HG03439 (cell line): Measurements from ENCODE around the gene SYDE1.

Experiments used
- ATAC-seq: cut with Tn5 transposase; IDR thresholded peaks from one replicate; pipeline ENCODE4 v1.9.1; 2021; ENCODE audit warnings: mild to moderate bottlenecking, moderate library complexity; ENCODE audit not compliant: unreplicated experiment

The SYDE1 gene

GRCh38 chr19:15123900-15124299 is 16.7 kb downstream of the SYDE1 start:
- no peak for ATAC-seq

GRCh38 chr19:15124572-15125231 is 17.5 kb downstream of the SYDE1 start:
- ATAC-seq: no peak

DNA sequence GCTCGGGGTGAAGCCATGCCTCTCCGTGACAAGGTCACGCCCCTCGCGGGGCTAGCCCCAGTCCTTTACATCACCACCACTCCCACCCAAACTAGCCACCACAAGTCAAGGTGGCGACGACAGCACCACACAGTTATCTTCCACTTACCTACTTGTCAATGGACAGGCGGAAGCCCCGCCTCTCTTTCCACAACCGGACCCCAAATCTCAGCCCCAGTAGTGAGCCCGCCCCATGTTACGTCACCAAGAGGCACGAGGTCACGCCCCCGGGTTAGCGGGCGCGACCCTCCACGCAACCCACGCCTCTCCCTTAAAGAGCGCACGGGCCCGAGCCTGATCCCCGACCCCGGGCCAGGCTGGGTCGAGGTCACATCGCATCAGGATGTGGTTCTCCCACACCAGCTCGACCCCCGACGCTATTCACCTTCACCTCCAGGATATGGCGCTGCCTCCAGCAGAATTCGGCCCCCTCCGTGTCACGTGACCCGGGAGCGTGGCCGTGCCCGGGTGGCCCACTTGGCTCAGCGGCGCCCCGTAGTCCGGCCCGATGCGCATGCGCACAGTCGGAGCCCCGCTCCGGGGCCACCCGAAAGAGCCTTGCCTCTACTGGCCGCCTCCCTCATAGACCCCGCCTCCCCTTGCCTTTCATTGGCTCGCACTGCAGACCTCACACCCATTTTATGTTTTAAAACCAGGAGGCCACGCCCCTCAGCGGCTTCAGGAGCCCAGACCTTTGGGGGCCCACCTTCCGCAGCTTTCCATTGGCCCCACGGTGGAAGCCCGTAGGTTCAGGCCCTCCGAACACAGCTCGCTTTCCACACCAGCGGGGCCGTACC is 18.2 kb downstream of the SYDE1 start:
- peak; percentile 88 for ATAC-seq

DNA sequence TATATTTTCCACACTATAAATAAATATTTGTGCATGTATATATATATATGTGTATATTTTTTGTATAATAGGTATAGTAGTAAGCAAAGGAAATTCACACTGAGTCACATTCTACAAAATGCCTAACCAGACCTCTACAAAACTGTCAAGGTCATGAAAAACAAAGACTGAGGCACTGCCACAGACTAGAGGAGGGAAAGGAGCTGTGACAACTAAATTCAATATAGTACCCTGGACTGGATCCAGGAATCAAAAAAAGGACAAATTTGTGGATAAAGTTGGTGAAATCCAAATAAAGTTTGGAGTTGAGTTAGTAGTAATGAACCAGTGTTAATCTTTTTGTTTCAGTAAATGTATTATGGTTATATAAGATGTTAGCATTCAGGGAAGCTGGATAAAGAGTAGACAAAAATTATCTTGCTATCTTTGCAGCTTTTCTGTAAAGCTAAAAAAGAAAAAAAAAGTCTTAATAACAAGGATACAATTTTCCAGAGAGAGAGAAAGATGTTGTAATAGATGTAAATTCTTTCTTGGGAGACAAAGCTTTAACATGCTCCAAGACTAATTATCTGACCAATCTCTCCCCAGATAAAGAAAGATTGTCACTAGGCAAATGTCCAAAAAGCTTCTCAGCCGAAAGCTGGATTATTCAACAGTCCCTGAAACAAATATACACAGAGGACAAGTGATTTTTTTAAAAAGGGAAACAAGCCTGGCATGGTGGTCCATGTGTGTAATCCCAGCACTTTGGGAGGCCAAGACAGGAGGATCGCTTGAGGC is 19.1 kb downstream of the SYDE1 start:
- no peak for ATAC-seq

DNA sequence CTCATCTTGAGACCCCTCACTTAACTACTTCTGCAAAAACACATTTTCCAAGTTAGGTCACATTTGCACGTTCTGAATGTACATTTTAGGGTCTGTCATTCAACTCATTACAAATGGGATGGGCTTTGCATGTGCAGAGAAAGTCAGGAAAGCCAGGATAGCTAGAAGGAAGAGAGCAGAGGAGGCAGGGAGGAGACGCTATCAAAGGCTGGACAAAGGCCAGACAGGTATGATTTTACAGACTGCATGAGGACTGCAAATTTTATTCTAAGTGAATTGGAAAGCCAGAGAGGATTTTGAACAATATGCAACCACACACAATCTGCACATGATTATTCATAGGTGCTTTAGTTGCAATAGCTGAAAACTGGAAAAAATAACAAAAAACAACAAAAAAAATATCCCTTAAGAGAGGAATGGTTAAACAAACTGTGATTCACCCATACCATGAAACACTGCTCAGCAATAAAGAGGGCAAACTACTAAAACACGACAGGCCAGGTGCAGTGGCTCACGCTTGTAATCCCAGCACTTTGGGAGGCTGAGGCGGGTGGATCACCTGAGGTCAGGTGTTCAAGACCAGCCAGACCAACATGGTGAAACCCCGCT is 21.1 kb downstream of the SYDE1 start:
- no peak for ATAC-seq

DNA sequence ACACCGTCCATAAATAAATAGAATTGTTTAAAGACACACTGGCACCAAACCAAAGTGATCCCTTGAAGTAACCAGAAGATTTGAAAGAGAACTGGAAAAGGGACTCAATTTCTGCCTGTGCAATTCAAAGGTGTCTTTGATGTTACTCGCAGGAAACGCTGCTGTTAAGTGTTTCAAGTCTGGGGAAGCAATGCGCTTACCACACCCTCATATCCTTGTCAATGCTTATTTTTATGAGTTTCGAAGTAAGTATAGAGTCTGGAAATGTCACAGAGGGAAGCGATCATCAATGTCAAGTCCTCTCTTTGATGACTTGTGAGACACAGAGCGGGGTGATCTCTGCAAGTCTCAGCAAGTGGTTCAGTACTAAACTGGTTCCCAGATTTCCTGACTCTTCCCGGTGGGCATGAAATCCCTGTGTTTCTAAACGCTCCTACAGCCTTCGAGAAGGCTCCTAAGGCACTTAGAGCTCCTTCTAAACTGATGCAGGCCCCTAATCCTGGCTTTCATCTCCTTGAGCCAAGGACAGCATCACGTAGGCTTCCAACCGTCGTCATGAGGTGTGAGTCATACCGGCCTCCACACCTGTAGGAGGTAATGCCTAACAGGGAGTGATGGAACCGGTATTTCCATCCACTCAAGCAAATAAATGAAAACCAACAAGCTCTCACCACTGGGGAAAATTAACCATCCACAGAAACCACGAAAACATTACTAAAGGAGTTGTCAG is 22.8 kb downstream of the SYDE1 start:
- no peak for ATAC-seq

DNA sequence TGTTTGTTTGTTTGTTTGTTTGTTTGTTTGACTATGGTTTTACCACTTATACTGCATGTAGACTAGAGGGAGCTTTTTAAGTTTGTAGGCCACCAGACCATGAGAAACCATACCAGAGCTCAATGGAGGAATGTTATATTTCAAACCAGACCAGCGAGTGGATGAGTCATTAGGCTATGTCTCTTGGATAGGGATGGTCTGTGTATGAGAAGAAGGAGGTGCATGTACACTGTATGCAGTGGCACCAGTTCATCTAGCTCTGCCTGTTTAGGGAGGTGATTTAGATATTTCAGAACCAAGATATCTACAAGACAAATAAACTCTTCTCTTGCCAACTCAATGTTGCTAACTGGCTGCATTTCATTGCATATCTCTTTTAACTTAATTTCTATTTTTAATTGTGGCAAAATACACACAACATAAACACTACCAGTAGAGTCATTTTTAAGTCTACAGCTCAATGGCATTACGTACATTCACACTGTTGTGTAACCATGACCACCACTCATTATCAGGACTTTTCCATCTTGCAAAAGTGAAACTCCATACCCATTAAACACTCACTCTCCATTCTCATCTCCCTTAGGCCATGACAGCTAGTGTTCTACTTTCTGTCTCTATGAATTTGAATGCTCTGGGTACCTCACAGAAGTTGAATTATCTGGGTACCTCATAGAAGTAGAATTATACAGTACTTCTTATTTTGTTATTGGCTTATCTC is 29.2 kb downstream of the SYDE1 start:
- no peak for ATAC-seq

GRCh38 chr19:15137777-15138176 is 30.6 kb downstream of the SYDE1 start:
- ATAC-seq: no peak

GRCh38 chr19:15138427-15138826 is 31.2 kb downstream of the SYDE1 start:
- ATAC-seq: no peak

DNA sequence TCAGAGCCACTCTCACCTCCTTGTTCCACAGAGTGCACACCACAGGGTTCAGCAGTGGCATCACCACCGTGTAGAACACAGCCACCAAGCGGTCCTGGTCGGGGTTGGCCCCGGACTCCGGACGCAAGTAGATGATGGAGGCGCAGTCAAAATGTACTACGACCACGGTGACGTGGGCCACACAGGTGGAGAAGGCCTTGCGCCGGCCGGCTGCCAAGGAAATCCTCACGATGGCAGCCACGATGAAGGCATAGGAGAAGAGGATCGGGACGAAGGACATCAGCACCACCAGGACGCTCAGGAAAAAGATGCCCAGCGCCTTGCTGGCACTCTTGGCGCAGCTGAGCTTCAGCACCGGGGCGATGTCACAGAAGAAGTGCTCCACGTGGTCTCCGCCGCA is 33.9 kb downstream of the SYDE1 start:
- no peak for ATAC-seq

DNA sequence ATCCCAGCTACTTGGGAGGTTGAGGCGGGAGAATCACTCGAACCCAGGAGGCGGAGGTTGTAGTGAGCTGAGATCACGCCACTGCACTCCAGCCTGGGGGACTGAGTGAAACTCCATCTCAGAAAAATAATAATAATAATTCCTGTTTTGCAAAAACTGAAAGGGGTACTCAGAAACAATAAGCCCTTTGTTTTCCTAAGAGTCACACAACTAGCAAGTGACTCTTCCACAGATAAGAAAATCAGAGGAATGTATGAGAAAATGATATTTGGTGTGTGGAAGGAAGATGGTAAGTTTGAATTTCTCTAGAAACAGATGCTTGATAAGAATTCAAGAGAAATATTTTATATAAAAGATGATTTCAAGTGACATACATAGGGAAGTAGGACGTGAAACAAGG is 35.1 kb downstream of the SYDE1 start:
- no peak for ATAC-seq

DNA sequence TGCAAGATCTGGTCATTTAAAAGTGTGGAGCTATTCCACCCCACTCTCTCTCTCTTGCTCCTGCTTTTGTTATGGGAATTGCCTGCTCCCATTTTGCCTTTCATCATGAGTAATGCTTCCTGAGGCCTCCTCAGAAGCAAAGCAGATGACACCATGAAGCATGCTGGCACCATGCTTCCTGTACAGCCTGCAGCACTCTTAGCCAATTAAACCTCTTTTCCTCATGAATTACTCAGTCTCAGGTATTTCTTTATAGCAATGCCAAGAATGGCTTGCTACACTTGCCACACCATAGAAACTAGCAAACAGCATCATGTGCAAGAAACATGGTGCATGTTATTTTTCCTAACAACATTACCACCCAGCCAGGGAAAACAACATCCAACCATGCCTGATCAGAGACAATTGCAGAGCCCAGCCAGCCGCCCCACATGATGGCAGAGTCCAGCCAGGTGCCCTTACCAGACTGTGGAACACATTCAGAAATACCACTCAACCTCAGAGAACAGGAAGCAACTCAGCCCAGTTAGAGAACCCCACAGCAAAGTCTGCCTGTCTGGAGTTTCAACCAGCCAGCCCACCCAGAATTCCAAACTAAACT is 36.9 kb downstream of the SYDE1 start:
- no peak for ATAC-seq

DNA sequence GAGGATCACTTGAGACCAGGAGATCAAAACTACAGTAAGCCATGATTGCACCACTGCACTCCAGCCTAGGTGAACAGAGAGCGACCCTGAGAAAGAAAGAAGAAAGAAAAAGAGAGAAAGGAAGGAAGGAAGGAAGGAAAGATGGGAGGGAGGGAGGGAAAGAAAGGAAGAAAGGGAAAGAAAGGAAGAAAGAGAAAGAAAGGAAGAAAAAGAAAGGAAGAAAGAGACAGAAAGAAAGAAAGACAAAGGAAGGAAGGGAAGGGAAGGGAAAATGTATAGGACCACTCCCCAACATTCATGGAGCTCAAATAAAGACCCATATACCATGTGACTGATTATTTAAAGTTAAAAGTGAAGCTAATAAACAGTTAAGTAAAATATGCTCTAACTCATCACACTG is 39.9 kb downstream of the SYDE1 start:
- ATAC-seq: no peak

GRCh38 chr19:15149737-15150136 is 42.5 kb downstream of the SYDE1 start:
- no peak for ATAC-seq

- no peak for ATAC-seq
These were observed 46.9 kb downstream of the SYDE1 start for GRCh38 chr19:15154002-15154612.

- no peak for ATAC-seq
These were observed 48.1 kb downstream of the SYDE1 start for GRCh38 chr19:15155296-15155695.

- ATAC-seq: no peak
These were observed 49.2 kb downstream of the SYDE1 start for GRCh38 chr19:15156391-15156790.

DNA sequence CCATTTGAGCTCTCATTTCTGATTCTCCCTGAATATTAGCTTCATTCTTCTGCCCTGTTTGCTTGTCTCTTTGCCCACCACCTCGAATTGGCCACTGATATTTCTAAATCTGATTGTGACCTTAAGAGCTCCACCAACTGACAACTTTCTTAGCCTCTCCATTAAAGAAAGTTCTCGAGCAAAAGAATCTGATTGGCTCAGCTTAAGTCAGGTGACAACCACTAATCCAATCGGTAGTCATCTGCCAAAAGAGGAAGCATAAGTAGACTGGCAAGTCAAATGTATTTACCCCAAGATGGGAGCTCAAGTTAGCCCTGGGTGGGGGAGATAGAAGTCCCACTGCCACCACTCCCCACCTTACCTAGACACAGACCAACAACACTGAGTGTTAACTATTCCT is 52.0 kb downstream of the SYDE1 start:
- no peak for ATAC-seq
